HG02798 (cell line): ENCODE measurements around the gene UBE2U.

Source experiments
- ATAC-seq: cut with Tn5 transposase; IDR thresholded peaks from one replicate; pipeline ENCODE4 v1.9.1; 2021; ENCODE audit warnings: mild to moderate bottlenecking; ENCODE audit not compliant: unreplicated experiment, poor library complexity

UBE2U gene

GRCh38 chr1:64280001-64280400 is 76.6 kb downstream of the UBE2U start:
- no peak for ATAC-seq

GRCh38 chr1:64282351-64282750 is 78.9 kb downstream of the UBE2U start:
- ATAC-seq = no peak

DNA sequence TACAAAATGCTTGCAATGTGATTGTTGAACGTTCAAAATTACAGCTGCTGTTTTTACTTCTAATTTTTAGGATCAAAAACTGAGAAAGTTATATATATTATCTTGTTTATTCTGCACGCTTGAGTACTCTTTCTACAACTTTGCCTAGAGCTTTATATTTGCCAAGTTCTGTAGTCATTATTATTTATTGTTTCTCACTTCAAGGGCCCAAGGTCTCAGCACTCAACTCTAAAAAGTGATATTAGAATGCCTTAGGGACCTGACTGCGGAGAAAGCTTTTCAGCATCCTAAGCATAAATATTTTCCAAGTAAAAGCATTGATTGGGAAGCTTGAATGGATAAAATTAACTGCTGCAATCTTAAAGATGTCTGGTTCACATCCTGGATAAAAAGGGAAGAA is 83.6 kb downstream of the UBE2U start:
- ATAC-seq = no peak

- no peak for ATAC-seq
These were observed 87.0 kb downstream of the UBE2U start for GRCh38 chr1:64290420-64290819.

GRCh38 chr1:64291931-64292330 is 88.5 kb downstream of the UBE2U start:
- ATAC-seq = no peak

GRCh38 chr1:64292399-64292798 is 89.0 kb downstream of the UBE2U start:
- ATAC-seq = no peak

DNA sequence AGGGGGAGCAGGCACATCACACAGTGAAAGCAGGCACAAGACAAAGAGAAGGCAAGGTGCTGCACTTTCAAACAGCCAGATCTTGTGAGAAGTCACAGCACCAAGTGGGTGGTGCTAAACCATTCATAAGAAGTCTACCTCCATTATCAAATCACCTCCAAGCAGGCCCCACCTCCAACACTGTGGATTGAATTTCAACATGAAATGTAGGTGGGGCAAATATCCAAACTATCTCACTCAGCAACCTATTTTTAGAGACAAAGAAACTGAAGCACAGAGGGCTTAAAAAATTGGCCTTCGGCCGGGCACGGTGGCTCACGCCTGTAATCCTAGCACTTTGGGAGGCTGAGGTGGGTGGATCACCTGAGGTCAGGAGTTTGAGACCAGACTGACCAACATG is 90.4 kb downstream of the UBE2U start:
- no peak for ATAC-seq

- ATAC-seq = no peak
These were observed 91.7 kb downstream of the UBE2U start for GRCh38 chr1:64295136-64295535.

- no peak for ATAC-seq
These were observed 92.1 kb downstream of the UBE2U start for GRCh38 chr1:64295561-64295960.

- ATAC-seq = no peak
These were observed 93.0 kb downstream of the UBE2U start for GRCh38 chr1:64296459-64296858.

DNA sequence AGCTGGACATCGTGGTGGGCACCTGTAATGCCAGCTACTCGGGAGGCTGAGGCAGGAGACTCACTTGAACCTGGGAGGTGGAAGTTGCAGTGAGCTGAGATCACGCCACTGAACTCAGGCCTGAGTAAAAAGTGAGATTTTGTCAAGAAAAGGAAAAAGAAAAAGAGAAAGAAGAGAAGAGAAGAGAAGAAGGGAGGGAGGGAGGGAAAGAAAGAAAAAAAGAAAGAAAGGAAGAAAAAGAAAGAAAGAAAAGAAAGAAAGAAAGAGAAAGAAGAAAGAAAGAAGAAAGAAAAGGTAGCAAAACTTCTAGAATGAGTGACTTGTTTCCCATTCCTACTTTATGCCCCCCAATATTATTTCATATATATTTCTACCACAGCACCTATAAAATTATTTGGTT is 98.8 kb downstream of the UBE2U start:
- ATAC-seq = no peak

- no peak for ATAC-seq
These were observed 99.5 kb downstream of the UBE2U start for GRCh38 chr1:64302971-64303370.

GRCh38 chr1:64304823-64305222 is 101.4 kb downstream of the UBE2U start:
- no peak for ATAC-seq

DNA sequence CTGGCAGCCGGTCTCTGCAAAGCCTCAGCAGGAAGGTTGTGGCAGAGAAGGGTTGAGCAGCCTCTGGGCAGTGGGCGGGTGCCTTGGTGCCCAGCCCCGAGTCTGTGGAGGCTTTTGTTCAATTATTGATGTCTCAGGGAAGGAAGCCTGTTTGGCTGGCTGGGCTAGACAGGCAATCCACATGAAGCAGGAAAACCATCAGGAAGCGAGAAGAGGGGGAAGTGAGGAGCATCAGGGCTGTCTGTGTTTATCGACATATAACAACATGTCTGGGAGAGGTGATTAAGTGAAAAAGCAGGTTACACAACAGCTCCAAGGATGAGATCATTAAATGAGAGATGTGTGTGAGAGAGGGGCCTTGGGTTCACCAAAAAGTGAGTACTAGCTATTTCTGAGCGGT is 105.4 kb downstream of the UBE2U start:
- no peak for ATAC-seq

DNA sequence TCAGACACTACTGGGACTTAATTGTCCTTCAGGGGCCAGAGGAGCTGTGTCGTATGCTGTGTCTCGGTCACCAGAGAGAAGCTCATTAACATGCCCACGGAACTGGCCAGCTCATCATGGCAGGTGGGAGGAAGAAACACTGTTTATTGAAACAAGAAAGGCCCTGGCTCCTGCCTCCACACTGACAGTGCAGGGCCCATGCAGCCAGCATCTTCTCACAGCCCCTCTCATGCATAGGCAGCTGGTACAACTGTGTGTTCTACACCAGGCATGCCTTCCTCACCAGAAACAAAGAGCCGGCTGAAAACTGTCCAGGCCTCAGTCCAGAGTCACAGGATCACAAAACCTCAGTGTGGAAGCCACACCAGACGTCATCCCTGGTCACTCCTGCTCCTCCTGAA is 106.0 kb downstream of the UBE2U start:
- no peak for ATAC-seq

DNA sequence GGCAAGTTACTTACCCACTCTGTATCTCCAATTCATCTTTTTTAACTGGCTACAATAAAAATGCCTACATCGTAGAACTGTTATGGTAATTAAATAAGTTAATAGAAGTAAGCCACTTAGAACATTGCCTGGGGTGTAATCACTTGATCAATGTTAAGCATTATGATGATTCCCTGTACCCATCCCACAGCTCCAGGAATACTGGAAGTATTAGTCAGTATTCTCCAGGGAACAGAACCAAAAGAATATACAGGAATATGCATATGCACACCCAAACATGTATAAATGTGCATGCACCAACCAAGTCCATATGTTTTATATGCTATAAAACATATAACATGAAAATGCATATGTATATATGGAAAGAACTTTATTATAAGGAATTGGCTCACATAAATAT is 107.3 kb downstream of the UBE2U start:
- ATAC-seq = no peak

DNA sequence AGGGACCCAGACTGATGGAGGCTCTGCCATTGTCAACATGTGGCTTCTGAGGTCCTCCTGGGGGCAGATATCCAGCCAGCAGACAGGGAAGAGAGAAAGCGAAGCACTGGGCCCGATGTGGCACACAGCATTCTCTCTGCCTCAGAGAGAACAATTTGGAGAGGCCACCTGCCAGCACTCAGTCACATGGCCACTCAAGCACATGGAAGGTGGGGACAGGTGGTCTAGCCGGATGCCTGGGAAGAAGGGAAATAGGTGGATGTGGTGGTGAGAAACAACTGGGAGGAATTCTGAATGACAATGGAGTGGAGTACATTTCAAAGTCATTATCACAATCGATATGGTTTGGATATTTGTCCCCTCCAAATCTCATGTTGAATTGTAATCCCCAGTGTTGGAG is 109.0 kb downstream of the UBE2U start:
- ATAC-seq = no peak

DNA sequence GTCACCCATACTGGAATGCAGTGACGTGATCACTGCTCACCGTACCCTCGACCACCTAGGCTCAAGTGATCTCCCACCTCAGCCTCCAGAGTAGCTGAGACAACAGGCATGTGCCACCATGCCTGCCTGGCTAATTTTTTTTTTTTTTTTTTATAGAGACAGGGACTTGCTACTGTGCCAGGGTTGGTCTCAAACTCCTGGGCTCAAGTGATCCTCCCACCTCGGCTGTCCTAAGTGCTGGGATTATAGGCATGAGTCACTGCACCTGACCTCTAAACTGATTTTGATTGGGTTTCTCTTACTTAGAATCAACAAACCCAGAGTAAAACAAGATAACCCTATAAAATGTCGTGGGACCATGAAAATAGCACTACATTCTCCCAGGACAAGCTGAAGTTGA is 112.0 kb downstream of the UBE2U start:
- no peak for ATAC-seq
